HG03060 (cell line): ENCODE data around the gene SIK3.
"Not testable (repeated sequence)": the region's sequence is repeated elsewhere in the genome, so short reads cannot be mapped to it uniquely, and the experiment has no call there.

Experiments used
- ATAC-seq: cut with Tn5 transposase; IDR thresholded peaks from one replicate; pipeline ENCODE4 v1.9.1; 2021; ENCODE audit warnings: low read depth, moderate number of reproducible peaks; ENCODE audit not compliant: unreplicated experiment

SIK3 gene

GRCh38 chr11:116853461-116854073 is 244.7 kb downstream of the SIK3 start:
- peak; percentile 88 for ATAC-seq

- ATAC-seq, result no peak
Observed at GRCh38 chr11:116852261-116853031, 245.8 kb downstream of the SIK3 start.

GRCh38 chr11:116851626-116852025 is 246.6 kb downstream of the SIK3 start:
- ATAC-seq, result no peak

GRCh38 chr11:116849486-116849885 is 248.7 kb downstream of the SIK3 start:
- no peak for ATAC-seq

- ATAC-seq, result no peak
Observed at GRCh38 chr11:116849060-116849459, 249.2 kb downstream of the SIK3 start.

- ATAC-seq, result no peak
Observed at GRCh38 chr11:116847612-116848011, 250.6 kb downstream of the SIK3 start.

GRCh38 chr11:116844722-116845121 is 253.5 kb downstream of the SIK3 start:
- ATAC-seq, result no peak

- ATAC-seq, result no peak
Observed at GRCh38 chr11:116843661-116844060, 254.6 kb downstream of the SIK3 start.

GRCh38 chr11:116842909-116843308 is 255.3 kb downstream of the SIK3 start:
- ATAC-seq, result no peak

- no peak for ATAC-seq
Observed at GRCh38 chr11:116842117-116842516, 256.1 kb downstream of the SIK3 start.

GRCh38 chr11:116840746-116841296 is 257.4 kb downstream of the SIK3 start:
- no peak for ATAC-seq

GRCh38 chr11:116840224-116840745 is 257.9 kb downstream of the SIK3 start:
- ATAC-seq, result no peak

- no peak for ATAC-seq
Observed at GRCh38 chr11:116838321-116839084, 259.7 kb downstream of the SIK3 start.

- no peak for ATAC-seq
Observed at GRCh38 chr11:116837231-116838091, 260.8 kb downstream of the SIK3 start, which contains the start of gene APOA1. Gene APOA1, minus strand, starts transcription at chr11:116837622. Its CDS starts 235 bp downstream, at chr11:116837387.

- no peak for ATAC-seq
Observed at GRCh38 chr11:116836632-116836991, 261.6 kb downstream of the SIK3 start.

- peak; percentile 48 for ATAC-seq
Observed at GRCh38 chr11:116835791-116836631, 262.2 kb downstream of the SIK3 start.

- no peak for ATAC-seq
Observed at GRCh38 chr11:116835042-116835772, 263.0 kb downstream of the SIK3 start.

GRCh38 chr11:116834535-116835041 is 263.6 kb downstream of the SIK3 start:
- not testable (repeated sequence) for ATAC-seq
